HG02798 (cell line): ENCODE measurements around the gene ZNF217.
"Not testable (repeated sequence)": the region's sequence is repeated elsewhere in the genome, so short reads cannot be mapped to it uniquely, and the experiment has no call there.

Experiments used
- ATAC-seq: cut with Tn5 transposase; IDR thresholded peaks from one replicate; pipeline ENCODE4 v1.9.1; 2021; ENCODE audit warnings: mild to moderate bottlenecking; ENCODE audit not compliant: unreplicated experiment, poor library complexity

Gene ZNF217

DNA sequence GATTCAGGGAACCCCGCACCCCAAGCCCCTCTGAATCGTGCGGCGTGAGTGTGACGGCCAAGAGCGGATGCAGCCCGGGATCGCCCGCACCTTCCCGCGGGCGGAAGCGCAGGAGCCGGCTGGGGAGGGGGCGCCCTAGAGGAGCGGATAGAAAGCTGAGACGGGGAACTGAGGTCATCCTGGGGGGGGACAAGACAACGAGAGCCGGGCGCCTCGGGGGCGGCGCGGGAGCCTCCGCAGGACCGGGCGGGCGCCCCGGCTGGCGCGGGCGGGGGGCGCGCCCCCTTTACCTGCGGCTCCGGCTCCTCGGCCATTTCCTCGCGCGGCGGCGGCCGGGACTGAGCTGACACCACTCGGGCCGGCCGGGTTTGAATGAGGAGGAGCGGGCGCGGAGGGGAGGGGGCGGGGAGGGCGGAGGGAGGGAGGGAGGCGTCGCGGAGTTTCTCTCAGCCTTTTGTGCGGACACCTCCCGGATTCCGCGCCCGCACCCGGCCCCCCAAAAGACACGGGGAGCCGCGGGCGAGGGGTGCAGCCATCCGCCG, at the start of gene ZNF217:
TSS of gene ZNF217 (minus strand) at position 374 of the 542 bp plus-strand sequence. CDS start 11,013 bp downstream, outside the sequence.
- peak; percentile 16 for ATAC-seq

DNA sequence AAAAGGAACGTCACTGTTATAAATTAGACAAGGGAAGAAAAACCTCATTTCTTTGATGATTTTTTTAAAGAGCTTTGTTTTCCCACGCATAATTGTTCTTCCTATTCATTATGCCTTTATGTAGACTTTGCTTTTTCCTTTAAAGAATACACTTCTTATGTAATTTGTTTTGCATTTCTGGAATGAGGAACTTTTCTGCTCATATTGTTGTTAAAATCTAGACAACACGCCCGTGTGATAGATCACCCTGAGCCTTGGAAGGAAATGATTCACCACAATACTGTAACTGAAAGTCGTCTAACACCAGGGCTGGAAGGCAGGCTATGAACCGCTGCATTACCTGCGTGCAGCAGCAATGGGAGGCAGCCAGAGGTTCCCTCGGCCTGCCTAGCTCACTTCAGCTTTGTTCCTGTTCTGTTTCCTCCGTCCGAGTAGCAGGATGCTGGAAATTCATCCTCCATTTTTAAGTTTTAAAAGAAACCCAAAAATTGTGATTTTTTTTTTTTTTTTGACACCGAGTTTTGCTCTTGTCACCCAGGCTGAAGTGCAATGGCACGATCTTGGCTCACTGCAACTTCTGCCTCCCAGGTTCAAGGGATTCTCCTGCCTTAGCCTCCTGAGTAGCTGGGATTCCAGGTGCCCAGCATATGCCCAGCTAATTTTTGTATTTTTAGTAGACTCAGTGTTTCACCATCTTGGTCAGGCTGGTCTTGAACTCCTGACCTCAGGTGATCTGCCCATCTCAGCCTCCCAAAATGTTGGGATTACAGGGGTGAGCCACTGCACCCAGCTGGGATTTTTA, 49.6 kb upstream of the ZNF217 start:
- peak; percentile 95 for ATAC-seq

DNA sequence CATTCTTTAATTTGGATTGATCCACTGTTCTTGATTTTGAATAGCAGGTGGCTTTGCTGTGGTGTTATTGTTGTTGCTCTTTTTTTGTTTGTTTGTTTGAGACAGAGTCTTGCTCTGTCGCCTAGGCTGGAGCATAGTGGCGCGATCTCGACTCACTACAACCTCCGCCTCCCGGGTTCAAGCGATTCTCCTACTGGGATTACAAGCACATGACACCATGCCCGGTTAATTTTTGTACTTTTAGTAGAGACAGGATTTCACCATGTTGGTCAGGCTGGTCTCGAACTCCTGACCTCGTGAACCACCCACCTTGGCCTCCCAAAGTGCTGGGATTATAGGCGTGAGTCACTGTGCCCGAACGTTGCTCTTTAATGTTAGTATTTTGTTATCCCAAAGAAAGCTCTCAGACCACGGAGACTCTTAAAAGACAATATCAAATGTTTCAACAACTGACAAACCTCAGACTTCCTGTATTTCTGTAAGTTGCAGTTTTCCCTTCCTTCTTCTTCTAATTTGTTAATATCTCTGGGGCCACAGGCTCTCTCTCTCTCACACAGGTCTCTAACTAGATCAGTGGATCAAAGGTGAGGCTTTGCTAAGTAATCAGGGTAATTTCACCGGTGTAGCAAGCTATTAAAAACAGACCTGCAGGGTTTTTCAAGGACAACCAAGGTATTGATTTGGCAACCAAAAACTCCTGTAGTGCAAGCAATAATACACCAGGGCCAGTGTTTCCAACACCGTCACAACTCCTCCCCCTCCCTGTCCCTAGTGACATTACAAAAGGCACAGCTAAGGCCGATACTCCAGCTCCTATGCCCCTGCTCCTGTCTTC, 48.8 kb upstream of the ZNF217 start:
- ATAC-seq, result no peak

DNA sequence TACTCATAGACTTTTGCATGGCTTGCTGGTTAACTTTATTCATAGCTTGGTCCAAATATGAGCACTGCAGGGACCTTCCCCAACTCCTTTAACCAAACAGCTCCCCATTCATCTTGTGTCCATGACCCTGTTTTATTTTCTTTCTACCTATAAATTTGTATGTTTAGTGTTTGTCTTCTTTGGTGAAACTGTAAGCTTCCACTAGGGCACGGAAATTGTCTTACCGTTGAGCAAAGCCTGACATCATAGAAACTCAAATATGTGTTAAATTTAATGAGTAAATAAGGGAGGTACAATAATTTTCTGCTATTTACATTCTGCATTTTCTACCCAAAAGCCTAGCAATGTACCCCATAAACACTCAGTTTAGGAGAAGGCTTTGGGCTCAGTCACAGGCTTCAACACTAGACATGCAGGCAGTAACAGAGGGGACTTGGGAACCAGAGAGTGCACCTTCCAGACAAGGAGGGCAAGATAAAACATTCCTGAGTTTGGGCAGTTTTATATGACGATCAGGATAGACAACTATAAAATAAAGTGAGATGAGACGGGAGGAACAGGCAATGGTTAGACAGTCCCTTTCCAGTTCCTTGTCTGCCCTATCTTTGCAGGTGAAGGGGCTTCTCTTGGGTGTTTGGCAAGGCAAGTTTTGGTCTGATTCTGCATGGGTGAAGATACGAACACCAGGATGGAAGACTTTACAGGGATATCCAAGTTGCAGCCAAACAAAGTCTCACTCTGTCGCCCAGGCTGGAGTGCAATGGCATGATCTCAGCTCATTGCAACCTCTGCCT, 46.2 kb upstream of the ZNF217 start:
- ATAC-seq, result no peak

DNA sequence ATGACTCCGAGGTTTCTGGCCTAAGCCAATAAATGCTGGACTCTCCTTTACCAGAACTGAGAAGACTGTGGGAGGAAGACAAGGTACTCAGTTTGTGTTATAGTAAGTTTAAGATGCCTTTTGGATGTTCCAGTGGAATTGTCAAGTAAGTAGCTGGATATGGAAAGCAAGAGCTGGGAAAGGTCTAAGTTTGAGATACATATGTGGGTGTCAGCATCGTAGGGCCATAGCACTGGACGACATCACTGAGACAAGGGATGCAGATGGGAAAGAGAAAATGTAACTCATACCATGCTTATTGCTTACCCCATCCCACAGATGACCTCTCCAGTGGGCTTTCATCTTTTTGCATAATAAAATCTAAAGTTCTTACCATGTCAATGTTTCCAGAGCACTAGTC, 45.5 kb upstream of the ZNF217 start:
- ATAC-seq, result no peak

DNA sequence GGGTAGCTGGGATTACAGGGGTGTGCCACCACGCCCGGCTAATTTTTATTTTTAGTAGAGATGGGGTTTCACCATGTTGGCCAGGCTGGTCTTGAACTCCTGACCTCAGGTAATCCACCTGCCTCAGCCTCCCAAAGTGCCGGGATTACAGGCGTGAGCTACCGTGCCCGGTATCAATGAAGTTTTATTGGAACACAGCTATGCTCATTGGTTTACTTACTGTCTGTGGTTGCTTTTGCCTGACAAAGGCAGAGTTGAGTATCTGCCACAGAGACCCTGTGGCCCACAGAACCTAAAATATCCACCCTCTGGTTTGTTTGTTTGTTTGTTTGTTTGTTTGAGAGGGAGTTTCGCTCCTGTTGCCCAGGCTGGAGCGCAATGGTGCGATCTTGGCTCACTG, 43.7 kb upstream of the ZNF217 start:
- not testable (repeated sequence) for ATAC-seq

DNA sequence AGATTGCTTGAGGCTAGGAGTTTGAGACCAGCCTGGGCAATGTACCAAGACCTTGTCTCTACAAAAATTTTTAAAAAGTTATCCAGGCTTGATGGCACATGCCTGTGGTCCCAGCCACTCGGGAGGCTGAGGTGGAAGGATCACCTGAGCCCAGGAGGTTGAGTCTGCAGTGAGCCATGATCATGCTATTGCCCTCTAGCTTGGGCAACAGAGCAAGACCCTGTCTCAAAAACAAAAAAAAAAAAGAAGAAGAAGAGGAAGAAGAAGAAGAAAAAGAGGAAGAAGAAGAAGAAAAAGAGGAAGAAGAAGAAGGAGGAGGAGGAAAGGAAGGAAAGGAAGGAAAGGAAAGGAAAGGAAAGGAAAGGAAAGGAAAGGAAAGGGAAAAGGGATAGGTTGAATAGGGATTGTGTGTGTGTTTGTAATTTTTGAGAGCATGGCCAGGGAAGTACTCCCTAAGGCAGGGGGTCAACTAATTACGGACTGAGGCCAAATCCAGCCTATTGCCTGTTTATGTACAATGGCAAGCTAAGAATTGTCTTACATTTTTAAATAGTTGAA, 43.0 kb upstream of the ZNF217 start:
- ATAC-seq, result no peak

DNA sequence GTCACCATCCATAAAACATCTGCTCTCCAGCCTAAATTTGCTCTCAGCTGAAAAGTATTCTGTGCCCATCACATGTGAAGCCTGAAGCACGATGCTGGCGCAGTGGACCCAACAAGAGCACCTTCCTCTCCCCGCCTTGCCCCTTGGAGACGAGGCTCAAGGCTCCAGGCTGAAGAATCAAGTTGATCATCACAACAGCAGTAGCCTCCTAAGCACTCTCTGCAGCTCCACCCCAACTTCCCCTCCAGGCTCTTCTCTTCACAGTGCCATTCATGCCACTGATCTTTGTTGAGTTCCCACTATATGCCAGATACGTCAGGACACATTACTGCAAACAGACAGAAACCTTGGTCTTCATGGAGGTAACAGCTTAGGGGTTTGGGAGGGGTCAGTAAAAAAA, 41.6 kb upstream of the ZNF217 start:
- no peak for ATAC-seq

DNA sequence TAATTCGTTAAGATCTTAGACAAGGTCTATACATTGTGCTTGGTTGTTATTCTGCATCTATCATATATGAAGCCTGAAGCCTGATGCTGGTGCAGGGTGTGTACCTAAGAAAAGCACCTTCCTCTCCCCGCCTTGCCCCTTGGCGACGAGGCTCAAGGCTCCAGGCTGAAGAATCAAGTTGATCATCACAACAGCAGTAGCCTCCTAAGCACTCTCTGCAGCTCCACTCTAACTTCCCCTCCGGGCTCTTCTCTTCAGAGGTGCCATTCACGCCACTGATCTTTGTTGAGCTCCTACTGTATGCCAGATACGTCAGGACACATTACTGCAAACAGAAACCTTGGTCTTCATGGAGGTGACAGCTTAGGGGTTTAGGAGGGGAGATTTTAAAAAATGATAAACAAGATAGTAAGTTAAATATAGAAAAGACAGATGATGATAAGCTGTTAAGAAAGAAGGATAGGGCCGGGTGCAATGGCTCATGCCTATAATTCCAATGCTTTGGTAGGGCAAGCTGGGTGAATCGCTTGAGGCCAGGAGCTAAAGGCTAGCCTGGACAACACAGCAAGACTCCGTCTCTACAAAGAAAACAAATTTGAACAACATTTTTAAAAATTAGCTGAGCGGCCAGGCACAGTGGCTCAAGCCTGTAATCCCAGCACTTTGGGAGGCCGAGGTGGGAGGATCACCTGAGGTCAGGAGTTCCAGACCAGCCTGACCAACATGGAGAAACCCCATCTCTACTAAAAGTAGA, 38.4 kb upstream of the ZNF217 start:
- no peak for ATAC-seq

DNA sequence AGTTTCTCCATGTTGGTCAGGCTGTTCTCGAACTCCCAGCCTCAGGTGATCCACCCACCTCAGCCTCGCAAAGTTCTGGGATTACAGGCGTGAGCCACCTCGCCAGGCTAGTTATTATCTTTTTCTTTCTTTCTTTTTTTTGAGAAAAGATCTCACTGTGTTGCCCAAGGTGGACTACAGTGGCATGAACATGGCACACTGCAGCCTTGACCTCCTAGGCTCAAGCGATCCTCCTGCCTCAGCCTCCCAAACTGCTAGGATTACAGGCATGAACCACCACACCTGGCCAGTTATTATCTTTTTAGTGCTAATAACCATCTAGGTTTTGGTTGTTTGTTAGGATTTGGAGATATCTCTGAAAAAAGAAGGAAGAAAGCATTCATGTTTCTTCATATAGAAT, 35.8 kb upstream of the ZNF217 start:
- ATAC-seq, result no peak

DNA sequence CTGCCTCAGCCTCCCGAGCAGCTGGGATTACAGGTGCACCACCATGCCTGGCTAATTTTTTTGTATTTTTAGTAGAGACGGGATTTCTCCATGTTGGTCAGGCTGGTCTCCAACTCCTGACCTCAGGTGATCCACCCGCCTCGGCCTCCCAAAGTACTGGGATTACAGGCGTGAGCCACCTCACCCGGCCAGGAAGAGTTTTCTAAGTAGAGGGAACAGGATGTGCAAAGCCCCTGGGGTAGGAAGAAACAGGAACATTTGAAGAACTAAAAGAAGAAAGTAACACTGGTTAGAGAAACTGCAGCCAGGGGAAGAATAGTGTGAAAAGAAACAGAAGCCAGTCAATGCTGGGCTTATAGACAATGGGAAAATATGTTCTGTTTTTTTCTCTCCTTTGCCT, 35.1 kb upstream of the ZNF217 start:
- ATAC-seq, result not testable (repeated sequence)

DNA sequence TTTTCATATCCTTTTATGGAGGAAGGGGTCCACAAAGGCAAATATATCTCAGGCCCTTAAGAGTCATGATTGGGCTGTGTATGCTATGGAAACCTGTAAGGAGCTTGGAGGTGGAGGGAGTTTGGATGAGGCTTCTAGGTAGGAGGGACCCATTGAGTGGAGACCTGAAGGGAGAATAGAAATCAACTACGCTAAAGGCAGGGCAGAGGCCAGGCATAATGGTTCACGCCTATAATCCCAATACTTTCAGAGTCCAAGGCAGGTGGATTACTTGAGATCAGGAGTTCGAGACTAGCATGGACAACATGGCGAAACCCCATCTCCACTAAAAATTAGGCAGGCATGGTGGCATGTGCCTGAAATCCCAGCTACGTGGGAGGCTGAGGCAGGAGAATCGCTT, 34.4 kb upstream of the ZNF217 start:
- ATAC-seq, result no peak

DNA sequence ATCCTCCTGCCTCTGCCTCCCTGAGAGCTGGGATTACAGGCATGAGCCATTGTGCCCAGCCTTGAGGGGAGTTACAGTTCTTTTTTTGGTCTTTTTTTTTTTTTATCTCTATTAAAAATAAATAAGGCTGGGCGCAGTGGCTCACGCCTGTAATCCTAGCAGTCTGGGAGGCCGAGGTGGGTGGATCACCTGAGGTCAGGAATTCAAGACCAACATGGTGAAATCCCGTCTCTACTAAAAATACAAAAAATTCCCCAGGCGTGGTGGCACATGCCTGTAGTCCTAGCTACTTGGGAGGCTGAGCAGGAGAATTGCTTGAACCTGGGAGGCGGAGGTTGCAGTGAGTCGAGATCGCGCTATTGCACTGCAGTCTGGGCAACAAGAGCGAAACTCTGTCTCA, 33.4 kb upstream of the ZNF217 start:
- ATAC-seq, result not testable (repeated sequence)

DNA sequence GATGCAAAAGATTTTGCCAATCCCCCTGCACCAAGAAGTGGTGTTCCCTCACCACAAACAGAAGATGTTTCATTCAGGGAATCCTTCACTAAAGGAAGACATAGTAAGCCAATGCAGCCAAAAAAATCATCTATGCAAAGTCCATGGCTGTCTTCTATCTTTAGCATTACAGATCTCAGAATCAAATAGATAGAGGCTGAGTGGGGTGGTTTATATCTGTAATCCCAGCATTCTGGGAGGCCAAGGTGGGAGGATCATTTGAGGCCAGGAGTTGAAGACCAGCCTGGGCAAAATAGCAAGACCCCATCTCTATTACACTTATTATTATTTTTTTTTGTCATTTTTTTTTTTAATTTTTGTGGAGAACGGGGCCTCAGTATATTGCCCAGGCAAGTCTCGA, 32.9 kb upstream of the ZNF217 start:
- ATAC-seq, result no peak

DNA sequence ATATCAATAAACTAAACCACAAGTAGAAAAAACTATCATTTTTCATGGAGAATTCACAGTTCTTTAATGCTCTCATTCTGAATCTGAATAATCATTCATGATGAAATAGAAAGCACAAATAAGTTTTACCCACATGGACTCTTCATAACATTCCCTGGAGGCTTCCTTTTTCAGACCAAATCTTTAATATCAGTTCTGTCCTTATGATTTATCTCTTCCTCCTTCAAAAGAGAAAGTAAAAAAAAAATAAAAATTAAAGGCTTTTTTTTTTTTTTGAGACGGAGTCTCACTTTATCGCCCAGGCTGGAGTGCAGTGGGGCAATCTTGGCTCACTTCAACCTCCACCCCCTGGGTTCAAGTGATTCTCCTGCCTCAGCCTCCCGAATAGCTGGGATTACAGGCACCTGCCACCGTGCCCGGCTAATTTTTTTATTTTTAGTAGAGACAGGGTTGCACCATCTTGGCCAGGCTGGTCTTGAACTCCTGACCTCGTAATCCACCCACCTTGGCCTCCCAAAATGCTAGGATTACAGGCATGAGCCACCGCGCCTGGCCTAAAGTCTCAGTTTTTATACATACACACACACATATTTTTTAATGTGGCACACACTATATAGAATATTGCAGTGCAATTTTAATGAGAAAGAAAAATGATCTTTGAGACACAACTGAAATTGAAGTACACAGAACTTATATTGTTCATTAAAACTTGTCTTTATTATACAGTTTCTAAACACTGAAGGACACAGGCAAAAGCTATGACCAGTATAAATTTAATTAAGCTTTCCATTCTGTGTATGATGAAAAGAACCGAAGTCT, 31.9 kb upstream of the ZNF217 start:
- ATAC-seq, result no peak

DNA sequence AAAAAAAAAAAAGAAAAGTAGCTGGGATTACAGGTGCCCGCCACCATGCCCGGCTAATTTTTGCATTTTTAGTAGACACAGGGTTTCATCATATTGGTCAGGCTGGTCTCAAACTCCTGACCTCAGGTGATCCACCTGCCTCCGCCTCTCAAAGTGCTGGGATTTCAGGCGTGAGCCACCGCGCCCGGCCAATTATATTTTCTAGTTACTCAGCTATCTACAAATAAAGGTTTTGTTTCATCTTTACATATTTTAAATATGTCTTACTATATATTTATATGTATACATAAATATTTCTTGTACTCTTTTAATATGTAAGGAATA, 31.2 kb upstream of the ZNF217 start:
- not testable (repeated sequence) for ATAC-seq

DNA sequence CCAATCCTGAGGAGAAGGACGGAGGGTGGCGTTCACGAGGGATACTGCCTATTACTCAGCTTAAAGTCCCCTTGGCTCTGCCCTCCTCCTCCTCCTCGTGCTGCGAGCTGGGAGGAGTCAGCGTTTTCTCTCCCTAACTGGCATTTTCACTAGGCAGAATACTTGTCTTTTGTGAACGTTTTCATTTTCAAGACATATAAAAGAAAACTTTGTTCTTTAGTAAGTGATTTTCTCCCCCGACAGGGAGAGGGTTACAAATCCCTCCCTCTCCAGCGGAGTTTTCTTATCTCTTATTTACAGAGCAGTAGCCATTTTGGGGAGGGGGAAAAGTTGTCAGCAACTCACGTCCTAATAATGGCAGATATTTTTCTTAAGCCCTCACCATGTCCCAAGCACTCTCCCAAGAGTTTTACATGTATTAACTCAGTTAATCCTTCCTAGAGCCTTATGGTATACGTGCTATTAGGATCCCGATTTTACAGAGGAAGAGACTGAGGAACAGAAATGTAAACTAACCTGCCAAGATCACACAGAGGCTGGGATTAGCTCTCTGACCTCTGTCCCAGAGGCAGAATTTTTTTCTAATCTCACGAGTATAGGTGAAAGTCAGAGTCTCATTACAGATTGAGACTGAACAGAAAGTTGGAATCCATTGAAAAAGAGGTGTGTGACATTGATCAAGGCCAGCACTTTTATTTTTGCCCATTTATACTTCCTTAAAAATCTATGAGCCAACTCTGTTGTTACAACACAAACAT, 30.0 kb upstream of the ZNF217 start:
- ATAC-seq, result no peak

DNA sequence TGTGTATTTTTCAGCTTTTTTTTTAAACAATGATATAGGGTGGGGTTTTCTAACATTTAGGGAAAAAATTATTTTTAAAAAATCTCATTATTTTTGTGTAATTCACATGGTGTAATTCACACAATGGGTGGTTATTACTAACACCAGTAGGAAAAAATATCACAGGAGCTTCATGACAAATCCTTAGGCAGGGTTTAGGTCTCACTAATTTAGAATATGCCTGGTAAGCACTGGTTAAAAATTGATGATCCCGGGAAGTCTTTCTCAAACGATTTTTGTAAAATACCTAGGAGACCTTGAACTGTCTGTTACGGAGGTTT, 29.5 kb upstream of the ZNF217 start:
- no peak for ATAC-seq
